ENCODE measurements around the gene CLDND2. TPM values are rescaled to one million over a fixed set of nuclear protein-coding genes. Genes with fewer than 3 reads are reported as not detected.

Gene CLDND2
- polyA plus RNA-seq, 1 of the 3 experiments (the other 2 are of a cell fraction), result 0.26 TPM

DNA sequence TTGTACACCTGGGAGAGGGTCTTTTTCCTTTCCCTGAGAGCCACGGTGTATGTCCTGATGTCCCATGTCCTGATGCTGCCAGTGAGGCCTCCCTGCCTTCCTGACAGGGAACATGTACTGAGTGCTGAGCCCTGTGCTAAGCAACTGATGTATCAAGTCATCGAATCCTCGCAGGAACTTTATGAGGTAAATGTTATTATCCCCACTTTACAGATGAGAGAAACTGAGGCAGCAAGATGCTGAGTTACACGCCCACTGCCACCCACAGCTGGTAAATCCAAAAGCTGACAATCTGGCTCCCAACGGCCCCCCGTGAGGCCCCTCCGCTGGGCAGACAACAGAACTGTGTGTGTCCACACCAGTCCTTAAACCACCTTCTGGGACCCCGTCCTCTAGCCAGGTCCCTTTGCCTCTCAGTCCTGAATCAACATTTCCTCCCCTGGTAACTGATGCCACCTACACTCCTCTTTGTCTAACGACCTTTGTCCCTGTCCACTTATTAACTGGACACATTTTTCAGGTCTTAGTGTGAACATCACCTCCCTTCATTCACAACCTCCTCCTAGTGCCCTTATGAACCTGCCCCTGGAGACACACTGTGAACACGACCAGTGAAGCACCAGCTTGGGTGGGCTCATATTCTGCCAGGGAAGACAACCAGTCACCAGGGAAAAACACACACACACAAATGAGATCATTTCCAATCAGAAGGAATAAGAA, 21.4 kb downstream of the CLDND2 start:
- Histone ChIP-seq H3K4me2 (no peak overlapping the region), H2AFZ (ENCODE audit: low read depth) (no peak overlapping the region), H3K27me3 (ENCODE audit: insufficient read depth) (no peaks in the 10 kb centered on the region), H3K9me2 (no peaks in the 10 kb centered on the region), H4K20me1 (ENCODE audit: insufficient read depth) (no peaks in the 10 kb centered on the region), H3K79me2 (ENCODE audit: insufficient read depth) (no peaks in the 10 kb centered on the region), H3F3A (replicated peaks; ENCODE audit: insufficient read depth) (no peaks in the 10 kb centered on the region), H3K4me3 (ENCODE audit: low read depth in 2 of 2, low read length in 1 of 2) (no peak overlapping the region), H3K27ac (ENCODE audit: low read depth in 2 of 2, low read length in 1 of 2) (no peak overlapping the region), H3K9me3 (no peaks in the 10 kb centered on the region), H3K36me3 (replicated peaks in 1 of 2; ENCODE audit: control insufficient read depth in 1 of 2, insufficient read depth in 2 of 2, low read length in 1 of 2) (no peaks in the 10 kb centered on the region), H3K4me1 (ENCODE audit: control insufficient read depth in 1 of 2, insufficient read depth in 2 of 2, low read depth in 1 of 2, low read length in 1 of 2) (no peaks in the 10 kb centered on the region), H3K9ac (no peak overlapping the region)
- WGBS (ENCODE audit: low lambda C conversion rate), result 80% methylated on average over 10 of the region's 10 CpGs
- no peak for TF ChIP-seq RCOR1 (IDR thresholded peaks at IDR 0.05; ENCODE audit: low read length)
- TF ChIP-seq, protein P1, sequence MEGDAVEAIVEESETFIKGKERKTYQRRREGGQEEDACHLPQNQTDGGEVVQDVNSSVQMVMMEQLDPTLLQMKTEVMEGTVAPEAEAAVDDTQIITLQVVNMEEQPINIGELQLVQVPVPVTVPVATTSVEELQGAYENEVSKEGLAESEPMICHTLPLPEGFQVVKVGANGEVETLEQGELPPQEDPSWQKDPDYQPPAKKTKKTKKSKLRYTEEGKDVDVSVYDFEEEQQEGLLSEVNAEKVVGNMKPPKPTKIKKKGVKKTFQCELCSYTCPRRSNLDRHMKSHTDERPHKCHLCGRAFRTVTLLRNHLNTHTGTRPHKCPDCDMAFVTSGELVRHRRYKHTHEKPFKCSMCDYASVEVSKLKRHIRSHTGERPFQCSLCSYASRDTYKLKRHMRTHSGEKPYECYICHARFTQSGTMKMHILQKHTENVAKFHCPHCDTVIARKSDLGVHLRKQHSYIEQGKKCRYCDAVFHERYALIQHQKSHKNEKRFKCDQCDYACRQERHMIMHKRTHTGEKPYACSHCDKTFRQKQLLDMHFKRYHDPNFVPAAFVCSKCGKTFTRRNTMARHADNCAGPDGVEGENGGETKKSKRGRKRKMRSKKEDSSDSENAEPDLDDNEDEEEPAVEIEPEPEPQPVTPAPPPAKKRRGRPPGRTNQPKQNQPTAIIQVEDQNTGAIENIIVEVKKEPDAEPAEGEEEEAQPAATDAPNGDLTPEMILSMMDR (IDR thresholded peaks at IDR 0.05), result no peak
- TF ChIP-seq NRF1 (IDR thresholded peaks at IDR 0.05; ENCODE audit: low read depth, low read length), result no peak
- TF ChIP-seq, protein P2, sequence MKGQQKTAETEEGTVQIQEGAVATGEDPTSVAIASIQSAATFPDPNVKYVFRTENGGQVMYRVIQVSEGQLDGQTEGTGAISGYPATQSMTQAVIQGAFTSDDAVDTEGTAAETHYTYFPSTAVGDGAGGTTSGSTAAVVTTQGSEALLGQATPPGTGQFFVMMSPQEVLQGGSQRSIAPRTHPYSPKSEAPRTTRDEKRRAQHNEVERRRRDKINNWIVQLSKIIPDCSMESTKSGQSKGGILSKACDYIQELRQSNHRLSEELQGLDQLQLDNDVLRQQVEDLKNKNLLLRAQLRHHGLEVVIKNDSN (IDR thresholded peaks at IDR 0.05; ENCODE audit: borderline replicate concordance, low read depth), result no peak
- ChIA-PET POLR2A (no interaction called here), CTCF (interaction anchor here (0.7 to 1.2 kb wide), 2 partner anchors 9 to 74 kb away, joined by 3 read pairs; no protein-coding TSS in a partner anchor)
- no peak for DNase-seq

DNA sequence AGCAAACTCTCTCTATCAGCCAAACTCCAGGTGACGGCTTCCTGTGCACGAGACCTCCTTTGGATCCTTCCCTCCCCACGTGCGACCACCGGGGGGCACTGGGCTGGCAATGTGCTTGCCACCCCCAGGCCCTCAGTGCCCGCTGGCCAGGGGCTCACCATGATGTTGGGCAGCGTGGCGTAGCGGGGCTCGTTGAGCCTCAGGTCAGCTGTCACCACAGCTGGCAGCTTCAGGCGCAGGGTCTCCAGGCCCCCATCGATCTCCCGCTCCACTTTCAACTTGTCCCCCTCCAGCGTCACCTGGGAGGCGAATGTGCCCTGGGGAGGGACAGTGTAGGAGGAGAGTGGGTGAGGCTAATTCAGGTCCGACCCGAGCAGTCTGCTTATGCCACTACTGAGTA, 22.1 kb downstream of the CLDND2 start:
- no peaks in the 10 kb centered on the region for H3K4me1 ChIP-seq (ENCODE audit: control insufficient read depth in 1 of 2, insufficient read depth in 2 of 2, low read depth in 1 of 2, low read length in 1 of 2)
- H3K79me2 ChIP-seq (ENCODE audit: insufficient read depth), result no peaks in the 10 kb centered on the region
- no peak overlapping the region for H3K27ac ChIP-seq (ENCODE audit: low read depth in 2 of 2, low read length in 1 of 2)
- H3F3A ChIP-seq (replicated peaks; ENCODE audit: insufficient read depth), result no peaks in the 10 kb centered on the region
- ChIA-PET POLR2A (no interaction called here), CTCF (no interaction called here)
- no peaks in the 10 kb centered on the region for H3K27me3 ChIP-seq (ENCODE audit: insufficient read depth)
- no peaks in the 10 kb centered on the region for H3K36me3 ChIP-seq (replicated peaks in 1 of 2; ENCODE audit: control insufficient read depth in 1 of 2, insufficient read depth in 2 of 2, low read length in 1 of 2)
- no peak overlapping the region for H2AFZ ChIP-seq (ENCODE audit: low read depth)
- TF ChIP-seq, protein P3, sequence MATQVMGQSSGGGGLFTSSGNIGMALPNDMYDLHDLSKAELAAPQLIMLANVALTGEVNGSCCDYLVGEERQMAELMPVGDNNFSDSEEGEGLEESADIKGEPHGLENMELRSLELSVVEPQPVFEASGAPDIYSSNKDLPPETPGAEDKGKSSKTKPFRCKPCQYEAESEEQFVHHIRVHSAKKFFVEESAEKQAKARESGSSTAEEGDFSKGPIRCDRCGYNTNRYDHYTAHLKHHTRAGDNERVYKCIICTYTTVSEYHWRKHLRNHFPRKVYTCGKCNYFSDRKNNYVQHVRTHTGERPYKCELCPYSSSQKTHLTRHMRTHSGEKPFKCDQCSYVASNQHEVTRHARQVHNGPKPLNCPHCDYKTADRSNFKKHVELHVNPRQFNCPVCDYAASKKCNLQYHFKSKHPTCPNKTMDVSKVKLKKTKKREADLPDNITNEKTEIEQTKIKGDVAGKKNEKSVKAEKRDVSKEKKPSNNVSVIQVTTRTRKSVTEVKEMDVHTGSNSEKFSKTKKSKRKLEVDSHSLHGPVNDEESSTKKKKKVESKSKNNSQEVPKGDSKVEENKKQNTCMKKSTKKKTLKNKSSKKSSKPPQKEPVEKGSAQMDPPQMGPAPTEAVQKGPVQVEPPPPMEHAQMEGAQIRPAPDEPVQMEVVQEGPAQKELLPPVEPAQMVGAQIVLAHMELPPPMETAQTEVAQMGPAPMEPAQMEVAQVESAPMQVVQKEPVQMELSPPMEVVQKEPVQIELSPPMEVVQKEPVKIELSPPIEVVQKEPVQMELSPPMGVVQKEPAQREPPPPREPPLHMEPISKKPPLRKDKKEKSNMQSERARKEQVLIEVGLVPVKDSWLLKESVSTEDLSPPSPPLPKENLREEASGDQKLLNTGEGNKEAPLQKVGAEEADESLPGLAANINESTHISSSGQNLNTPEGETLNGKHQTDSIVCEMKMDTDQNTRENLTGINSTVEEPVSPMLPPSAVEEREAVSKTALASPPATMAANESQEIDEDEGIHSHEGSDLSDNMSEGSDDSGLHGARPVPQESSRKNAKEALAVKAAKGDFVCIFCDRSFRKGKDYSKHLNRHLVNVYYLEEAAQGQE (IDR thresholded peaks at IDR 0.05; ENCODE audit: low read depth, low read length), result no peak
- TF ChIP-seq RFX5 (IDR thresholded peaks at IDR 0.05; ENCODE audit: low read length) (no peak), RAD21 (IDR thresholded peaks at IDR 0.05; ENCODE audit: low read length) (no peak), TCF12 (IDR thresholded peaks at IDR 0.05) (no peak), JUND (IDR thresholded peaks at IDR 0.05) (no peak), MEF2A (IDR thresholded peaks at IDR 0.05; ENCODE audit: borderline replicate concordance, low read depth) (no peak), FOXM1 (IDR thresholded peaks at IDR 0.05; ENCODE audit: low read depth) (no peak)
- TF ChIP-seq, protein P1 (IDR thresholded peaks at IDR 0.05), result no peak
- TF ChIP-seq, protein P4, sequence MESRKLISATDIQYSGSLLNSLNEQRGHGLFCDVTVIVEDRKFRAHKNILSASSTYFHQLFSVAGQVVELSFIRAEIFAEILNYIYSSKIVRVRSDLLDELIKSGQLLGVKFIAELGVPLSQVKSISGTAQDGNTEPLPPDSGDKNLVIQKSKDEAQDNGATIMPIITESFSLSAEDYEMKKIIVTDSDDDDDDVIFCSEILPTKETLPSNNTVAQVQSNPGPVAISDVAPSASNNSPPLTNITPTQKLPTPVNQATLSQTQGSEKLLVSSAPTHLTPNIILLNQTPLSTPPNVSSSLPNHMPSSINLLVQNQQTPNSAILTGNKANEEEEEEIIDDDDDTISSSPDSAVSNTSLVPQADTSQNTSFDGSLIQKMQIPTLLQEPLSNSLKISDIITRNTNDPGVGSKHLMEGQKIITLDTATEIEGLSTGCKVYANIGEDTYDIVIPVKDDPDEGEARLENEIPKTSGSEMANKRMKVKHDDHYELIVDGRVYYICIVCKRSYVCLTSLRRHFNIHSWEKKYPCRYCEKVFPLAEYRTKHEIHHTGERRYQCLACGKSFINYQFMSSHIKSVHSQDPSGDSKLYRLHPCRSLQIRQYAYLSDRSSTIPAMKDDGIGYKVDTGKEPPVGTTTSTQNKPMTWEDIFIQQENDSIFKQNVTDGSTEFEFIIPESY (IDR thresholded peaks at IDR 0.05; ENCODE audit: borderline replicate concordance, low read depth), result no peak
- TF ChIP-seq, protein P5, sequence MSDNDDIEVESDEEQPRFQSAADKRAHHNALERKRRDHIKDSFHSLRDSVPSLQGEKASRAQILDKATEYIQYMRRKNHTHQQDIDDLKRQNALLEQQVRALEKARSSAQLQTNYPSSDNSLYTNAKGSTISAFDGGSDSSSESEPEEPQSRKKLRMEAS (IDR thresholded peaks at IDR 0.05; ENCODE audit: low read depth), result no peak
- no peak for DNase-seq
- no peaks in the 10 kb centered on the region for H3K9me2 ChIP-seq
- H3K4me2 ChIP-seq, result no peak overlapping the region
- no peaks in the 10 kb centered on the region for H4K20me1 ChIP-seq (ENCODE audit: insufficient read depth)
- no peak overlapping the region for H3K9ac ChIP-seq
- WGBS (ENCODE audit: low lambda C conversion rate), result 98% methylated on average over 15 of the region's 17 CpGs
- H3K4me3 ChIP-seq (ENCODE audit: low read depth in 2 of 2, low read length in 1 of 2), result no peak overlapping the region
- no peaks in the 10 kb centered on the region for H3K9me3 ChIP-seq
